Measurements from ENCODE around the gene SLC2A4. TPM values are rescaled to one million over a fixed set of nuclear protein-coding genes. Genes with fewer than 3 reads are reported as not detected.

The SLC2A4 gene
- total RNA-seq, 2 donors from 2014 or later = 1.2 to 7.7 TPM

GRCh38 chr17:7238420-7239090 lies 43.0 kb upstream of the SLC2A4 start:
- ATAC-seq (ENCODE audit: insufficient number of reproducible peaks, low FRiP score, low read depth) (no peak), DNase-seq (ENCODE audit: low spot score) (no peak)
- H3K27me3 ChIP-seq (replicated peaks; ENCODE audit: insufficient read depth) = no peaks in the 10 kb centered on the region
- peak overlapping the region; percentile 84 to 91 for H3K27ac ChIP-seq
- H3K4me1 ChIP-seq (ENCODE audit: control insufficient read depth in 1 of 2, low read depth in 2 of 2) = peaks cover 29 to 36% of the 10 kb centered on the region in 2 donors
- no peak for TF ChIP-seq CTCF (IDR thresholded peaks at IDR 0.05)
- H3K36me3 ChIP-seq = peaks cover 11% of the 10 kb centered on the region
- no peaks in the 10 kb centered on the region for H3K9me3 ChIP-seq
- H3K4me3 ChIP-seq = peak overlapping the region; percentile 97

GRCh38 chr17:7239091-7240027 lies 42.2 kb upstream of the SLC2A4 start, which contains the start of gene PHF23:
Gene PHF23 (minus strand): TSS chr17:7239457. CDS start chr17:7239279, 178 bp downstream.
- no peaks in the 10 kb centered on the region for H3K27me3 ChIP-seq (replicated peaks; ENCODE audit: insufficient read depth)
- H3K27ac ChIP-seq = peak within 1 kb of the TSS; percentile 84 to 91
- peaks cover 27 to 37% of the 10 kb centered on the region in 2 donors for H3K4me1 ChIP-seq (ENCODE audit: control insufficient read depth in 1 of 2, low read depth in 2 of 2)
- no peak for TF ChIP-seq CTCF (IDR thresholded peaks at IDR 0.05)
- DNase-seq (ENCODE audit: low spot score) = peak; percentile 96
- peak within 1 kb of the TSS; percentile 97 for H3K4me3 ChIP-seq
- no peaks in the 10 kb centered on the region for H3K9me3 ChIP-seq
- H3K36me3 ChIP-seq = peaks cover 18% of the 10 kb centered on the region
- peak; percentile 58 for ATAC-seq (ENCODE audit: insufficient number of reproducible peaks, low FRiP score, low read depth)

- H3K4me1 ChIP-seq (ENCODE audit: control insufficient read depth in 1 of 2, low read depth in 2 of 2) = peaks cover 23 to 33% of the 10 kb centered on the region in 2 donors
- H3K4me3 ChIP-seq = peak overlapping the region; percentile 92
- no peak for TF ChIP-seq CTCF (IDR thresholded peaks at IDR 0.05)
- no peak for DNase-seq (ENCODE audit: low spot score)
- peaks cover 21% of the 10 kb centered on the region for H3K36me3 ChIP-seq
- H3K27ac ChIP-seq = peak overlapping the region; percentile 13 to 33
- no peak for ATAC-seq (ENCODE audit: insufficient number of reproducible peaks, low FRiP score, low read depth)
- no peaks in the 10 kb centered on the region for H3K27me3 ChIP-seq (replicated peaks; ENCODE audit: insufficient read depth)
- H3K9me3 ChIP-seq = no peaks in the 10 kb centered on the region
These were observed 41.1 kb upstream of the SLC2A4 start for GRCh38 chr17:7240375-7240774.

GRCh38 chr17:7241090-7241733 lies 40.3 kb upstream of the SLC2A4 start:
- no peak for TF ChIP-seq CTCF (IDR thresholded peaks at IDR 0.05)
- Histone ChIP-seq H3K4me3 (peak overlapping the region; percentile 92), H3K27ac (peak overlapping the region; percentile 95 to 97), H3K9me3 (no peaks in the 10 kb centered on the region), H3K36me3 (peaks cover 22% of the 10 kb centered on the region), H3K4me1 (ENCODE audit: control insufficient read depth in 1 of 2, low read depth in 2 of 2) (peaks cover 23 to 33% of the 10 kb centered on the region in 2 donors), H3K27me3 (replicated peaks; ENCODE audit: insufficient read depth) (no peaks in the 10 kb centered on the region)
- ATAC-seq (ENCODE audit: insufficient number of reproducible peaks, low FRiP score, low read depth) (no peak), DNase-seq (ENCODE audit: low spot score) (no peak)
